ENCODE measurements around the gene FBXL17.

Gene FBXL17

GRCh38 chr5:108372369-108372768 is 9.5 kb downstream of the FBXL17 start:
- DNase-seq, result no peak

- no peak for DNase-seq
These were observed 10.6 kb downstream of the FBXL17 start for GRCh38 chr5:108371263-108371662.

GRCh38 chr5:108369167-108369566 is 12.7 kb downstream of the FBXL17 start:
- DNase-seq, result no peak

- DNase-seq, result no peak
These were observed 14.1 kb downstream of the FBXL17 start for GRCh38 chr5:108367679-108368334.

- DNase-seq, result no peak
These were observed 15.4 kb downstream of the FBXL17 start for GRCh38 chr5:108366500-108366899.

- DNase-seq, result no peak
These were observed 20.1 kb downstream of the FBXL17 start for GRCh38 chr5:108361771-108362170.

GRCh38 chr5:108361239-108361638 is 20.7 kb downstream of the FBXL17 start:
- no peak for DNase-seq

GRCh38 chr5:108360280-108360679 is 21.6 kb downstream of the FBXL17 start:
- DNase-seq, result no peak

- no peak for DNase-seq
These were observed 25.6 kb downstream of the FBXL17 start for GRCh38 chr5:108356286-108356685.

- DNase-seq, result no peak
These were observed 28.8 kb downstream of the FBXL17 start for GRCh38 chr5:108353087-108353486.

GRCh38 chr5:108345541-108346171 is 36.2 kb downstream of the FBXL17 start:
- DNase-seq, result peak; percentile 19

- DNase-seq, result no peak
These were observed 37.6 kb downstream of the FBXL17 start for GRCh38 chr5:108344103-108344822.

GRCh38 chr5:108341866-108342265 is 40.0 kb downstream of the FBXL17 start:
- DNase-seq, result no peak

GRCh38 chr5:108340131-108340530 is 41.8 kb downstream of the FBXL17 start:
- no peak for DNase-seq

- no peak for DNase-seq
These were observed 42.7 kb downstream of the FBXL17 start for GRCh38 chr5:108339220-108339619.

GRCh38 chr5:108334225-108334624 is 47.7 kb downstream of the FBXL17 start:
- no peak for DNase-seq

- DNase-seq, result no peak
These were observed 54.9 kb downstream of the FBXL17 start for GRCh38 chr5:108326982-108327381.

- no peak for DNase-seq
These were observed 57.0 kb downstream of the FBXL17 start for GRCh38 chr5:108324886-108325285.

- DNase-seq, result no peak
These were observed 60.6 kb downstream of the FBXL17 start for GRCh38 chr5:108321341-108321740.

- no peak for DNase-seq
These were observed 61.7 kb downstream of the FBXL17 start for GRCh38 chr5:108320231-108320630.

GRCh38 chr5:108315829-108316228 is 66.1 kb downstream of the FBXL17 start:
- DNase-seq, result no peak

- no peak for DNase-seq
These were observed 69.6 kb downstream of the FBXL17 start for GRCh38 chr5:108312258-108312657.

- DNase-seq, result no peak
These were observed 70.2 kb downstream of the FBXL17 start for GRCh38 chr5:108311682-108312081.

GRCh38 chr5:108303611-108304010 is 78.3 kb downstream of the FBXL17 start:
- no peak for DNase-seq
